OCI-LY7 (cell line): ENCODE results near the gene PPP1CA.

Experiments used
- EZH2phosphoT487 ChIP-seq: fragments of 200-600 bp; sonication (generic); IDR thresholded peaks from 2 replicates; pipeline ENCODE4 v1.6.1; 2018; ENCODE audit warnings: low read depth, borderline replicate concordance, mild to moderate bottlenecking, mixed run types, antibody characterized with exemption, low read length, moderate library complexity, mixed read lengths
- TF ChIP-seq, protein P1 (sequence below): fragments of 200-600 bp; sonication (generic); conservative IDR thresholded peaks from 2 replicates; pipeline ENCODE4 v1.5.1; 2014; ENCODE audit warnings: mild to moderate bottlenecking, antibody characterized with exemption, low read length, moderate library complexity, mixed read lengths

DNA sequence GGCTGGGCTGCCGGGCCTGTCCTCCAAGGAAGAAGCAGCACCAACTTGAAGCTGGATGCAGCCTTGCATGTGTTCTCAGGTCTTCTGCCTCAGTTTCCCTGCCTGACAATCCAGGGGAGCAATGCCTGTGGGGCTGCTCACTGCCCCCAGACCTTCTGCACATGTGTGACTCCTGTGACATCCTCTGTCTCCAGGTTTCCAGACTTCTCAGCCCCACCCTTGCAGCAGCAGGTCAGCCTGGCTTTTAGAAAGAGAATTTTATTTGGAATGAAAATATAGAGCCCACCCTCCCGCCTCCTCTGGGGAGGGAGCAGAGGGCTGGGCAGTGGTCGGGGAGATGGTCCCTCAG, 36.1 kb upstream of the PPP1CA start:
- TF ChIP-seq, protein P1, sequence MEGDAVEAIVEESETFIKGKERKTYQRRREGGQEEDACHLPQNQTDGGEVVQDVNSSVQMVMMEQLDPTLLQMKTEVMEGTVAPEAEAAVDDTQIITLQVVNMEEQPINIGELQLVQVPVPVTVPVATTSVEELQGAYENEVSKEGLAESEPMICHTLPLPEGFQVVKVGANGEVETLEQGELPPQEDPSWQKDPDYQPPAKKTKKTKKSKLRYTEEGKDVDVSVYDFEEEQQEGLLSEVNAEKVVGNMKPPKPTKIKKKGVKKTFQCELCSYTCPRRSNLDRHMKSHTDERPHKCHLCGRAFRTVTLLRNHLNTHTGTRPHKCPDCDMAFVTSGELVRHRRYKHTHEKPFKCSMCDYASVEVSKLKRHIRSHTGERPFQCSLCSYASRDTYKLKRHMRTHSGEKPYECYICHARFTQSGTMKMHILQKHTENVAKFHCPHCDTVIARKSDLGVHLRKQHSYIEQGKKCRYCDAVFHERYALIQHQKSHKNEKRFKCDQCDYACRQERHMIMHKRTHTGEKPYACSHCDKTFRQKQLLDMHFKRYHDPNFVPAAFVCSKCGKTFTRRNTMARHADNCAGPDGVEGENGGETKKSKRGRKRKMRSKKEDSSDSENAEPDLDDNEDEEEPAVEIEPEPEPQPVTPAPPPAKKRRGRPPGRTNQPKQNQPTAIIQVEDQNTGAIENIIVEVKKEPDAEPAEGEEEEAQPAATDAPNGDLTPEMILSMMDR, result no peak
- TF ChIP-seq EZH2phosphoT487, result no peak
